HG03575 (cell line): ENCODE measurements around the gene ARL4A.
A peak's percentile ranks its signal among the peaks of the same experiment; 100 is the strongest.
"Not testable (repeated sequence)": the region's sequence is repeated elsewhere in the genome, so short reads cannot be mapped to it uniquely, and the experiment has no call there.

Experiments
- ATAC-seq: cut with Tn5 transposase; IDR thresholded peaks from one replicate; pipeline ENCODE4 v1.9.1; 2021; ENCODE audit not compliant: unreplicated experiment, insufficient number of reproducible peaks, low FRiP score; ENCODE audit errors: extremely low read depth

ARL4A gene

GRCh38 chr7:12660423-12660822, 27.0 kb upstream of the ARL4A start:
- ATAC-seq: not testable (repeated sequence)

GRCh38 chr7:12660986-12661385, 26.4 kb upstream of the ARL4A start:
- not testable (repeated sequence) for ATAC-seq

- ATAC-seq: no peak
Observed at GRCh38 chr7:12661581-12661980, 25.9 kb upstream of the ARL4A start.

- no peak for ATAC-seq
Observed at GRCh38 chr7:12670000-12670729, 17.3 kb upstream of the ARL4A start.

GRCh38 chr7:12670743-12671520, 16.5 kb upstream of the ARL4A start:
- ATAC-seq: no peak

GRCh38 chr7:12673436-12673835, 14.0 kb upstream of the ARL4A start:
- ATAC-seq: not testable (repeated sequence)

- ATAC-seq: no peak
Observed at GRCh38 chr7:12674053-12674452, 13.4 kb upstream of the ARL4A start.

- ATAC-seq: no peak
Observed at GRCh38 chr7:12674861-12675260, 12.6 kb upstream of the ARL4A start.

GRCh38 chr7:12683678-12684585, 3.5 kb upstream of the ARL4A start:
- ATAC-seq: no peak

GRCh38 chr7:12684733-12685132, 2.7 kb upstream of the ARL4A start:
- no peak for ATAC-seq

- ATAC-seq: no peak
Observed at GRCh38 chr7:12685550-12685949, 1.9 kb upstream of the ARL4A start.

- peak; percentile 71 for ATAC-seq
Observed at GRCh38 chr7:12686234-12686890, 1.1 kb upstream of the ARL4A start.

- no peak for ATAC-seq
Observed at GRCh38 chr7:12687718-12688171, 312 bp downstream of the ARL4A start.

GRCh38 chr7:12688485-12689170, 1.2 kb downstream of the ARL4A start:
- not testable (repeated sequence) for ATAC-seq

GRCh38 chr7:12689451-12689850, 2.0 kb downstream of the ARL4A start:
- no peak for ATAC-seq

- no peak for ATAC-seq
Observed at GRCh38 chr7:12690041-12690878, 2.8 kb downstream of the ARL4A start.

- not testable (repeated sequence) for ATAC-seq
Observed at GRCh38 chr7:12691388-12691787, 4.0 kb downstream of the ARL4A start.
